ENCODE measurements around the gene PDE7B. TPM values are rescaled to one million over a fixed set of nuclear protein-coding genes. Genes with fewer than 3 reads are reported as not detected.
A peak's percentile ranks its signal among the peaks of the same experiment; 100 is the strongest.

PDE7B gene
- total and polyA plus RNA-seq, 2 of the 4 experiments (the other 2 are of a cell fraction), result 7.8 to 12.4 TPM

DNA sequence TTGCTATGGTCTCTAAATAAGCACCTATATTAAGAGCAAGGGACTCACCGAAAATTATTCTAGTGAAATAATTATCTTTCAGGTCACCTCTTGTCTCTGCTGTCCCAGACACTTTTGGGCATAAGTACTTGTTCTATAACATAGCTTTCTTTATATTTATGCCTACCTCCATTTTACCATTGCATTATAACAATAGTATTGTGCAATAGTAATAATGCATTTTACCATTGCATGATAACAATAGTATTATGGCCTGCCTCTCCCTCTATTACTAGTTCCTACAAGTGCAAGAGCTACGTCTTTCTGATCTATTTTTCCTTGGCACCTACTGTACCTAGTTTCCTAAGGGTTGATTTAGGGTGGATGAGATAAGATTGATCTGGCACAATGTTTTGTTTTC is 169.2 kb downstream of the PDE7B start:
- intact Hi-C loops (cut with micrococcal nuclease) (no loop called here), in situ Hi-C loops (cut with MboI; ENCODE audit: low sequenced_read_pairs) (no loop called here), dilution Hi-C loops (cut with HindIII; ENCODE audit: low sequenced_read_pairs, unreplicated experiment) (no loop called here)
- H2AK5ac ChIP-seq (ENCODE audit: low read depth, low read length), result no peak overlapping the region
- BruUV-seq (replicated peaks), result no TSS peak
- H2BK120ac ChIP-seq (ENCODE audit: low read depth, low read length), result no peak overlapping the region
- H2BK20ac ChIP-seq (ENCODE audit: low read depth, low read length), result no peak overlapping the region
- ATAC-seq (ENCODE audit: low read depth) (no peak), DNase-seq (no peak)
- H2AK9ac ChIP-seq (replicated peaks; ENCODE audit: low read depth, low read length, poor library complexity), result no peak overlapping the region
- no peak overlapping the region for H3K14ac ChIP-seq (replicated peaks; ENCODE audit: low read depth, low read length)
- H3K27me3 ChIP-seq (ENCODE audit: control insufficient read depth, insufficient read depth, low read length), result no peaks in the 10 kb centered on the region
- H2AFZ ChIP-seq (replicated peaks; ENCODE audit: low read length, poor library complexity), result no peak overlapping the region
- H4K8ac ChIP-seq (ENCODE audit: low read depth in 2 of 2, low read length in 2 of 2), result no peak overlapping the region
- no peak overlapping the region for H4K5ac ChIP-seq (ENCODE audit: low read depth, low read length)
- no peak overlapping the region for H3K18ac ChIP-seq (ENCODE audit: low read depth, low read length)
- H3K4me1 ChIP-seq (ENCODE audit: control insufficient read depth, insufficient read depth, low read length), result peaks cover 9% of the 10 kb centered on the region
- H3K56ac ChIP-seq (ENCODE audit: extremely low read depth, insufficient read depth, low read length), result no peak overlapping the region
- no peaks in the 10 kb centered on the region for H4K20me1 ChIP-seq (ENCODE audit: insufficient read depth, low read length)
- H3K4me3 ChIP-seq (ENCODE audit: insufficient read depth, low read depth, low read length), result no peak overlapping the region
- ChIA-PET CTCF (interaction anchor here (1.5 kb wide), 1 partner anchor 11 kb away, joined by 4 read pairs; no protein-coding TSS in a partner anchor), POLR2A (ENCODE audit: unreplicated experiment) (no interaction called here)
- no peak overlapping the region for H3K27ac ChIP-seq (ENCODE audit: insufficient read depth, low read length)
- H3K23ac ChIP-seq (ENCODE audit: low read depth, low read length), result no peak overlapping the region
- H3K36me3 ChIP-seq (ENCODE audit: control insufficient read depth, insufficient read depth, low read length), result no peaks in the 10 kb centered on the region; the same call in 1 of the 2 replicates
- H3K9me3 ChIP-seq (ENCODE audit: control insufficient read depth, insufficient read depth, low read length), result no peaks in the 10 kb centered on the region
- no peak overlapping the region for H2BK5ac ChIP-seq (ENCODE audit: low read depth, low read length, poor library complexity, severe bottlenecking)
- no peak overlapping the region for H3K9ac ChIP-seq (ENCODE audit: low read depth, low read length)
- no peak overlapping the region for H3K4me2 ChIP-seq (ENCODE audit: low read depth, low read length)
- H3K4ac ChIP-seq (ENCODE audit: low read depth, low read length), result no peak overlapping the region
- no peak overlapping the region for H4K91ac ChIP-seq (ENCODE audit: insufficient read depth, low read depth, low read length)
- H3K9me1 ChIP-seq (ENCODE audit: insufficient read depth, low read length), result peaks cover 5% of the 10 kb centered on the region; the same call in 1 of the 2 replicates
- peak; percentile 87 for TF ChIP-seq CEBPB (IDR thresholded peaks at IDR 0.05; ENCODE audit: low read depth, low read length)
- no peak for TF ChIP-seq NFE2L2 (IDR thresholded peaks at IDR 0.05; ENCODE audit: low read depth, low read length)
- TF ChIP-seq, protein P1, sequence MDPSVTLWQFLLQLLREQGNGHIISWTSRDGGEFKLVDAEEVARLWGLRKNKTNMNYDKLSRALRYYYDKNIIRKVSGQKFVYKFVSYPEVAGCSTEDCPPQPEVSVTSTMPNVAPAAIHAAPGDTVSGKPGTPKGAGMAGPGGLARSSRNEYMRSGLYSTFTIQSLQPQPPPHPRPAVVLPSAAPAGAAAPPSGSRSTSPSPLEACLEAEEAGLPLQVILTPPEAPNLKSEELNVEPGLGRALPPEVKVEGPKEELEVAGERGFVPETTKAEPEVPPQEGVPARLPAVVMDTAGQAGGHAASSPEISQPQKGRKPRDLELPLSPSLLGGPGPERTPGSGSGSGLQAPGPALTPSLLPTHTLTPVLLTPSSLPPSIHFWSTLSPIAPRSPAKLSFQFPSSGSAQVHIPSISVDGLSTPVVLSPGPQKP (IDR thresholded peaks at IDR 0.05; ENCODE audit: borderline replicate concordance, low read depth, low read length), result no peak
- no peak for TF ChIP-seq POLR2A (IDR thresholded peaks at IDR 0.05; ENCODE audit: low read depth, low read length)
- no peak for TF ChIP-seq RFX5 (IDR thresholded peaks at IDR 0.05; ENCODE audit: low read depth, low read length)
- TF ChIP-seq, protein P2, sequence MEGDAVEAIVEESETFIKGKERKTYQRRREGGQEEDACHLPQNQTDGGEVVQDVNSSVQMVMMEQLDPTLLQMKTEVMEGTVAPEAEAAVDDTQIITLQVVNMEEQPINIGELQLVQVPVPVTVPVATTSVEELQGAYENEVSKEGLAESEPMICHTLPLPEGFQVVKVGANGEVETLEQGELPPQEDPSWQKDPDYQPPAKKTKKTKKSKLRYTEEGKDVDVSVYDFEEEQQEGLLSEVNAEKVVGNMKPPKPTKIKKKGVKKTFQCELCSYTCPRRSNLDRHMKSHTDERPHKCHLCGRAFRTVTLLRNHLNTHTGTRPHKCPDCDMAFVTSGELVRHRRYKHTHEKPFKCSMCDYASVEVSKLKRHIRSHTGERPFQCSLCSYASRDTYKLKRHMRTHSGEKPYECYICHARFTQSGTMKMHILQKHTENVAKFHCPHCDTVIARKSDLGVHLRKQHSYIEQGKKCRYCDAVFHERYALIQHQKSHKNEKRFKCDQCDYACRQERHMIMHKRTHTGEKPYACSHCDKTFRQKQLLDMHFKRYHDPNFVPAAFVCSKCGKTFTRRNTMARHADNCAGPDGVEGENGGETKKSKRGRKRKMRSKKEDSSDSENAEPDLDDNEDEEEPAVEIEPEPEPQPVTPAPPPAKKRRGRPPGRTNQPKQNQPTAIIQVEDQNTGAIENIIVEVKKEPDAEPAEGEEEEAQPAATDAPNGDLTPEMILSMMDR (conservative IDR thresholded peaks at IDR 0.05; ENCODE audit: low read depth, low read length), result no peak
- no peak for TF ChIP-seq MAFK (IDR thresholded peaks at IDR 0.05; ENCODE audit: low read depth, low read length)
- WGBS, 2 experiments (ENCODE audit: extremely low coverage in 2 of 2, insufficient read length in 1 of 2), result no CpG with 5 or more reads among the region's 2 CpGs
- peaks cover 26 to 29% of the 10 kb centered on the region in 2 experiments; a peak in 3 of 4 replicates for H3K79me1 ChIP-seq (ENCODE audit: low read depth in 1 of 2, low read length in 2 of 2)
- H2BK15ac ChIP-seq (ENCODE audit: low read depth, low read length), result no peak overlapping the region
